GM12878 (cell line): Measurements from ENCODE around the gene DACT3. TPM values are rescaled to one million over a fixed set of nuclear protein-coding genes. Genes with fewer than 3 reads are reported as not detected.

ENCODE experiments used
- ATAC-seq: fragments of 200-7000 bp; cut with Tn5 transposase; 3 replicates; pipeline ENCODE4 v1.9.1; 2020; ENCODE audit warnings: mild to moderate bottlenecking, moderate library complexity
- Bru-seq: library from RNA; stranded (reverse); fragments of 400-500 nt; gene quantifications from one replicate; lab custom pipeline; 2021; lab: Mats Ljungman, UMichigan
- BruChase-seq, 2 experiments: library from RNA; stranded (reverse); fragments of 400-500 nt; gene quantifications; one replicate each; lab custom pipeline; 2021; lab: Mats Ljungman, UMichigan
- BruUV-seq: library from RNA; stranded (reverse); fragments of 400-500 nt; replicated peaks from 2 replicates; lab custom pipeline; 2021; lab: Mats Ljungman, UMichigan
- CTCF ChIA-PET: fragments of 300-600 bp; sonication (Branson Sonifier 250); formaldehyde crosslinking; extraction: SDS; loops from one replicate; lab custom pipeline; 2021; ENCODE audit warnings: inconsistent platforms; lab: Yijun Ruan, JAX
- POLR2A ChIA-PET: fragments of 350-600 bp; formaldehyde crosslinking; extraction: SDS; loops from one replicate; lab custom pipeline; 2021; ENCODE audit warnings: inconsistent platforms; lab: Charles Lee
- RAD21 ChIA-PET: fragments of 300-600 bp; sonication (Branson Sonifier 250); formaldehyde crosslinking; loops from one replicate; lab custom pipeline; 2023; ENCODE audit warnings: antibody characterized with exemption; ENCODE audit not compliant: unreplicated experiment; lab: Charles Lee
- SMC1A ChIA-PET: fragments of 300-600 bp; sonication (Branson Sonifier 250); formaldehyde crosslinking; loops from one replicate; lab custom pipeline; 2023; ENCODE audit not compliant: unreplicated experiment, uncharacterized antibody; lab: Charles Lee
- DNase-seq: peaks from one replicate; pipeline ENCODE4 v3.0.0-alpha.2; 2011; ENCODE audit warnings: low read depth, low spot score
- FAIRE-seq: peaks from 3 replicates; lab custom pipeline; 2011; peaks lifted over from hg19 to GRCh38; lab: Jason Lieb, UNC
- H2AFZ ChIP-seq: 2 replicates; pipeline ENCODE4 v1.6.0; 2011; ENCODE audit warnings: low read depth, low read length, control low read depth; ENCODE audit not compliant: control insufficient read depth
- H3K27ac ChIP-seq: 2 replicates; pipeline ENCODE4 v1.5.1; 2011; ENCODE audit warnings: control low read depth; ENCODE audit not compliant: control insufficient read depth, insufficient read depth
- H3K27me3 ChIP-seq, 2 experiments: replicated peaks in 1 of 2; 2 replicates each; pipeline versions ENCODE4 v1.6.0 to v1.6.1; 2011; ENCODE audit warnings: low read length in 1 of 2; ENCODE audit not compliant: control insufficient read depth in 2 of 2, insufficient read depth in 2 of 2
- H3K36me3 ChIP-seq, 2 experiments: 2 replicates each; pipeline ENCODE4 v1.5.1; 2011; ENCODE audit warnings: low read length in 1 of 2; ENCODE audit not compliant: control insufficient read depth in 2 of 2, insufficient read depth in 2 of 2
- H3K4me1 ChIP-seq: 2 replicates; pipeline ENCODE4 v1.6.1; 2011; ENCODE audit warnings: mild to moderate bottlenecking, low read length, moderate library complexity, mixed read lengths; ENCODE audit not compliant: control insufficient read depth, insufficient read depth
- H3K4me2 ChIP-seq: 2 replicates; pipeline ENCODE4 v1.6.0; 2011; ENCODE audit warnings: control low read depth; ENCODE audit not compliant: control insufficient read depth, insufficient read depth
- H3K4me3 ChIP-seq: fragments of 200-600 bp; sonication (generic); 2 replicates; pipeline ENCODE4 v1.5.1; 2016
- H3K79me2 ChIP-seq: 2 replicates; pipeline ENCODE4 v1.6.0; 2011; ENCODE audit warnings: low read length; ENCODE audit not compliant: control insufficient read depth, insufficient read depth
- H3K9ac ChIP-seq: 2 replicates; pipeline ENCODE4 v1.8.0; 2011; ENCODE audit warnings: low read length, control low read depth, mixed read lengths; ENCODE audit not compliant: control insufficient read depth, insufficient read depth
- H3K9me3 ChIP-seq: replicated peaks from 3 replicates; pipeline ENCODE4 v1.5.1; 2011; ENCODE audit warnings: mild to moderate bottlenecking, low read length; ENCODE audit not compliant: control insufficient read depth, insufficient read depth
- H4K20me1 ChIP-seq: 2 replicates; pipeline ENCODE4 v1.6.0; 2011; ENCODE audit not compliant: control insufficient read depth, insufficient read depth
- MEF2A ChIP-seq: IDR thresholded peaks from 2 replicates; pipeline ENCODE4 v1.6.1; 2011; ENCODE audit warnings: low read depth, mild to moderate bottlenecking, low read length, moderate library complexity; ENCODE audit not compliant: insufficient read depth
- NBN ChIP-seq: fragments of 450-650 bp; IDR thresholded peaks from 2 replicates; pipeline ENCODE4 v1.6.1; 2016
- NFYA ChIP-seq: IDR thresholded peaks from 2 replicates; pipeline ENCODE4 v1.6.1; 2011; ENCODE audit warnings: low read depth, mild to moderate bottlenecking, low read length, improper control_type of control experiment, borderline replicate concordance
- NFYB ChIP-seq: IDR thresholded peaks from 2 replicates; pipeline ENCODE4 v1.6.1; 2011; ENCODE audit warnings: low read depth, mild to moderate bottlenecking, low read length, improper control_type of control experiment, moderate library complexity; ENCODE audit not compliant: insufficient read depth
- POU2F2 ChIP-seq: IDR thresholded peaks from 3 replicates; pipeline ENCODE4 v1.6.1; 2011; ENCODE audit warnings: low read depth, mild to moderate bottlenecking, low read length, borderline replicate concordance
- SREBF2 ChIP-seq: IDR thresholded peaks from 2 replicates; pipeline ENCODE4 v1.6.1; 2012; ENCODE audit warnings: mild to moderate bottlenecking, low read length
- TCF12 ChIP-seq: IDR thresholded peaks from 2 replicates; pipeline ENCODE4 v1.6.1; 2011; ENCODE audit warnings: low read depth, mild to moderate bottlenecking, low read length
- WRNIP1 ChIP-seq: IDR thresholded peaks from 2 replicates; pipeline ENCODE4 v1.6.1; 2011; ENCODE audit warnings: low read depth, low read length, improper control_type of control experiment, borderline replicate concordance
- ZZZ3 ChIP-seq: IDR thresholded peaks from 2 replicates; pipeline ENCODE4 v1.6.1; 2011; ENCODE audit warnings: low read depth; ENCODE audit not compliant: control insufficient read depth, insufficient read length
- WGBS: methylation state at CpG from one replicate; pipeline ENCODE4 v1.1.6; 2016; ENCODE audit warnings: low lambda C conversion rate; ENCODE audit not compliant: insufficient replicate concordance, insufficient coverage; ENCODE audit errors: missing lambda C conversion rate; 5-methylcytosine and 5-hydroxymethylcytosine counted together
- in situ Hi-C: fragments of 300-500 bp; cut with MboI; formaldehyde crosslinking; loops from 9 replicates; pipeline ENCODE4 v1.14.3; 2018; ENCODE audit warnings: mixed read lengths
- intact Hi-C: fragments of 100-400 bp; cut with micrococcal nuclease; formaldehyde crosslinking; loops from one replicate; pipeline ENCODE4 v1.14.2; 2022; ENCODE audit not compliant: unreplicated experiment
- long read RNA-seq, 2 experiments: library from polyadenylated mRNA; unstranded; transcript quantifications; one replicate each; pipeline ENCODE4 v2.0.0, GENCODE V29; 2019 to 2020
- polyA minus RNA-seq, 3 experiments: library from RNA; depleted of rRNA, polyadenylated mRNA; stranded (reverse); fragments of >200 nt; gene quantifications; 2 replicates each; pipeline ENCODE4 v1.2.3, GENCODE V29; 2011
- polyA plus RNA-seq, 11 experiments: library from polyadenylated mRNA; depleted of rRNA in 4 of 11; unstranded in 6 of 11; stranded (reverse) in 5 of 11; fragments of >200 nt; fragmentation: Nextera tagmentation in 4 of 11; fragmentation: Illumina TruSeq in 1 of 11; extraction: Ambion mirVana in 4 of 11; extraction: Trizol in 1 of 11; gene quantifications; 1 replicate in 1 of 11; 2 replicates in 10 of 11; pipeline versions ENCODE4 v1.2.1 to v1.2.3, GENCODE V29; 2011 to 2016; ENCODE audit warnings: inconsistent platforms in 2 of 11, missing spikeins in 2 of 11, low read depth in 1 of 11
- total RNA-seq, 4 experiments: library from RNA; depleted of rRNA in 3 of 4; stranded (reverse); fragments of >200 nt in 3 of 4; fragmentation: Illumina TruSeq in 1 of 4; extraction: Trizol in 1 of 4; gene quantifications; 2 replicates each; pipeline versions ENCODE4 v1.2.1 to v1.2.3, GENCODE V29; 2013 to 2021
- TF ChIP-seq, protein P1 (sequence below), 3 experiments: IDR thresholded peaks in 2 of 3; conservative IDR thresholded peaks in 1 of 3; 2 replicates each; pipeline ENCODE4 v1.5.1; 2011; ENCODE audit warnings: low read depth in 3 of 3, low read length in 3 of 3, mild to moderate bottlenecking in 3 of 3, control low read depth in 2 of 3, moderate library complexity in 2 of 3, inconsistent platforms in 1 of 3, mixed read lengths in 1 of 3; ENCODE audit not compliant: control insufficient read depth in 2 of 3, insufficient read depth in 1 of 3; ENCODE audit errors: extremely low read depth in 1 of 3

Gene DACT3, protein sequence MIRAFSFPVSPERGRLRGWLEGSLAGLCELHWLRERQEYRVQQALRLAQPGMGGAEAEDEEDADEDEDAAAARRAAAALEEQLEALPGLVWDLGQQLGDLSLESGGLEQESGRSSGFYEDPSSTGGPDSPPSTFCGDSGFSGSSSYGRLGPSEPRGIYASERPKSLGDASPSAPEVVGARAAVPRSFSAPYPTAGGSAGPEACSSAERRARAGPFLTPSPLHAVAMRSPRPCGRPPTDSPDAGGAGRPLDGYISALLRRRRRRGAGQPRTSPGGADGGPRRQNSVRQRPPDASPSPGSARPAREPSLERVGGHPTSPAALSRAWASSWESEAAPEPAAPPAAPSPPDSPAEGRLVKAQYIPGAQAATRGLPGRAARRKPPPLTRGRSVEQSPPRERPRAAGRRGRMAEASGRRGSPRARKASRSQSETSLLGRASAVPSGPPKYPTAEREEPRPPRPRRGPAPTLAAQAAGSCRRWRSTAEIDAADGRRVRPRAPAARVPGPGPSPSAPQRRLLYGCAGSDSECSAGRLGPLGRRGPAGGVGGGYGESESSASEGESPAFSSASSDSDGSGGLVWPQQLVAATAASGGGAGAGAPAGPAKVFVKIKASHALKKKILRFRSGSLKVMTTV
- total RNA-seq (2013; cell fraction: nucleolus; rRNA removed), result 5.6 and 5.9 TPM in 2 replicates
- total RNA-seq (2014; rRNA removed) (0.27 and 0.62 TPM in 2 replicates), total RNA-seq (2014; rRNA removed; fragmentation: Illumina TruSeq; extraction: Trizol) (0.23 and 0.27 TPM in 2 replicates), total RNA-seq (2021) (0.64 and 0.74 TPM in 2 replicates), polyA plus RNA-seq (2011; rRNA removed) (2.4 and 2.5 TPM in 2 replicates), polyA plus RNA-seq (2014; fragmentation: Illumina TruSeq; extraction: Trizol) (0.35 and 0.76 TPM in 2 replicates), polyA plus RNA-seq (2014; fragmentation: Nextera tagmentation; extraction: Ambion mirVana) (under 1 TPM; 0.11 to 0.16 TPM), polyA plus RNA-seq (2014; rRNA removed) (0.46 and 0.47 TPM in 2 replicates), polyA plus RNA-seq (2016; fragmentation: Nextera tagmentation; extraction: Ambion mirVana) (under 1 TPM in 1 of 2 experiments, not detected in 1; 0.05 TPM), polyA minus RNA-seq (2011; rRNA and poly(A)+ RNA removed) (0.95 and 2.6 TPM in 2 replicates), Bru-seq, nascent RNA (percentile 42 among the genes with signal in this experiment), BruChase-seq, experiment 1, labeled RNA remaining after a 6-hour chase (percentile 38 among the genes with signal in this experiment), BruChase-seq, experiment 2, labeled RNA remaining after a 2-hour chase (percentile 36 among the genes with signal in this experiment)
- 0.80 TPM for polyA plus RNA-seq (2011; ENCODE audit: low read depth)
- polyA plus RNA-seq (2011; cell fraction: cytosol; rRNA removed), result 1.9 and 2.3 TPM in 2 replicates
- polyA plus RNA-seq (2011; cell fraction: nucleus; rRNA removed), result 2.0 and 2.3 TPM in 2 replicates
- 1.5 and 1.7 TPM in 2 replicates for polyA plus RNA-seq (2012)
- polyA minus RNA-seq (2011; cell fraction: cytosol; rRNA and poly(A)+ RNA removed), result 1.1 and 1.6 TPM in 2 replicates
- polyA minus RNA-seq (2011; cell fraction: nucleus; rRNA and poly(A)+ RNA removed), result 0.48 and 0.67 TPM in 2 replicates
- long read RNA-seq, experiment 1, result 0 reads
- long read RNA-seq, experiment 2, result 0 reads

DNA sequence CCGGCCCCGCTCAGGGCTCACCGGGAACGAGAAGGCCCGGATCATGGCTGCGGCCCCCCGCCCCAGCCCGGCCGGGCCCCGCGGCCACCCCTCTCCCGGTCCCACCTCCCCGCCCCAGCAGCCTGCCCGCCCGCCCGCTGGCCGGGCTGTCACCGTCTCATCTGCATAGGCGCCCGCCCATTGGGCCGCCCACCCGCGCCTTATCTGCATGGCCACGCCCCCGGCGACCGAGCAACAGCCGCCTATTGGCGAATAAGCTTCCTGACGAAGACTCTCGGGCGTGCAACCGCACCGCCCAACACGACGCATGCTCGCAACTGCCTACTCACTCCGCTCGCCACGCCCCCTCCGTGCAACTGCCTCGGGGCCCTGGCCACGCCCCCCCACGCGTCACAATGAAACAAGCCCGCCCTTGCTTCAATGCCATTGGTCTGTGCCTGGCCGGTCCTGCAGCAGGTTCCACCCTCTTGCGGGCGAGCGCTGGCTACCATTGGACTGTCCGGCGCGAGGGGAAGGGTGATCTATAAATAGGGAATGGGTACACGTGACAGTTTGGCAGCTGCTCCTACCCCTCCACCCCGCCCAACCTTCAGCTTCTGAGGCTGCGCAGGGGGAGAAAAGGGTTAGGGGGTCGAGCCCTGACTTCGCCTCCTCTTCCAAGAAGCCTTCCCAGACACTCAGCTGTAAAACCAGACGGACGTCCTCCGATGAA is at the start of gene DACT3:
DACT3 (minus strand) TSS at position 163 of the 712 bp plus-strand sequence; CDS start at position 45, 118 bp downstream.
- DNase-seq, result peak; percentile 99
- Histone ChIP-seq H3K4me1 (peaks cover 22% of the 10 kb centered on the region), H3K9me3 (no peaks in the 10 kb centered on the region), H2AFZ (peak within 1 kb of the TSS; percentile 69), H3K9ac (peak within 1 kb of the TSS; percentile 34; the same call in 1 of the 2 replicates), H3K79me2 (no peaks in the 10 kb centered on the region), H3K36me3 (no peaks in the 10 kb centered on the region), H3K27ac (no peak within 1 kb of the TSS; the same call in 1 of the 2 replicates), H4K20me1 (no peaks in the 10 kb centered on the region), H3K27me3 (peaks cover 3% of the 10 kb centered on the region in 2 experiments; a peak in 3 of 4 replicates), H3K4me3 (peak within 1 kb of the TSS; percentile 59), H3K4me2 (peak within 1 kb of the TSS; percentile 94)
- ChIA-PET RAD21 (interaction anchor here (0.6 to 4.4 kb wide), 25 partner anchors 9 to 1156 kb away, joined by 3 to 245 read pairs (median 6); partner anchors contain the start of genes CALM3, FKRP, PRKD2 and PTGIR), SMC1A (interaction anchor here (0.9 to 7.7 kb wide), 20 partner anchors 8 to 313 kb away, joined by 3 to 286 read pairs (median 6); partner anchors contain the start of genes CALM3, GNG8 and PTGIR), POLR2A (interaction anchor here (0.6 to 2.1 kb wide), 9 partner anchors 9 to 73 kb away, joined by 3 to 30 read pairs (median 6); partner anchors contain the start of gene PTGIR), CTCF (interaction anchor here (1.0 to 11.5 kb wide), 30 partner anchors 9 to 313 kb away, joined by 3 to 434 read pairs (median 8); partner anchors contain the start of gene CALM3)
- intact Hi-C loops (no loop called here), in situ Hi-C loops (loop anchor here (5.0 kb wide), 1 partner anchor 49 kb away; no protein-coding TSS in a partner anchor)
- 2% methylated on average over 41 of the region's 61 CpGs for WGBS
- peak; percentile 99 for FAIRE-seq
- peak; percentile 97 for ATAC-seq
- BruUV-seq, result no TSS peak
- TF ChIP-seq MEF2A, result peak; percentile 76
- no peak for TF ChIP-seq ZZZ3
- no peak for TF ChIP-seq NBN
- no peak for TF ChIP-seq NFYA
- TF ChIP-seq, protein P1, sequence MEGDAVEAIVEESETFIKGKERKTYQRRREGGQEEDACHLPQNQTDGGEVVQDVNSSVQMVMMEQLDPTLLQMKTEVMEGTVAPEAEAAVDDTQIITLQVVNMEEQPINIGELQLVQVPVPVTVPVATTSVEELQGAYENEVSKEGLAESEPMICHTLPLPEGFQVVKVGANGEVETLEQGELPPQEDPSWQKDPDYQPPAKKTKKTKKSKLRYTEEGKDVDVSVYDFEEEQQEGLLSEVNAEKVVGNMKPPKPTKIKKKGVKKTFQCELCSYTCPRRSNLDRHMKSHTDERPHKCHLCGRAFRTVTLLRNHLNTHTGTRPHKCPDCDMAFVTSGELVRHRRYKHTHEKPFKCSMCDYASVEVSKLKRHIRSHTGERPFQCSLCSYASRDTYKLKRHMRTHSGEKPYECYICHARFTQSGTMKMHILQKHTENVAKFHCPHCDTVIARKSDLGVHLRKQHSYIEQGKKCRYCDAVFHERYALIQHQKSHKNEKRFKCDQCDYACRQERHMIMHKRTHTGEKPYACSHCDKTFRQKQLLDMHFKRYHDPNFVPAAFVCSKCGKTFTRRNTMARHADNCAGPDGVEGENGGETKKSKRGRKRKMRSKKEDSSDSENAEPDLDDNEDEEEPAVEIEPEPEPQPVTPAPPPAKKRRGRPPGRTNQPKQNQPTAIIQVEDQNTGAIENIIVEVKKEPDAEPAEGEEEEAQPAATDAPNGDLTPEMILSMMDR (IDR thresholded peaks at IDR 0.05 in 2 of 3, conservative IDR thresholded peaks at IDR 0.05 in 1 of 3; ENCODE audit: control insufficient read depth in 2 of 3, extremely low read depth in 1 of 3, insufficient read depth in 1 of 3, low read depth in 3 of 3, low read length in 3 of 3), result no peak
- TF ChIP-seq NFYB, result peak; percentile 67; the same call in 1 of the 2 replicates
- TF ChIP-seq TCF12, result peak; percentile 41; the same call in 1 of the 2 replicates
- peak; percentile 36; the same call in 1 of the 3 replicates for TF ChIP-seq POU2F2
- TF ChIP-seq WRNIP1, result no peak
- 0 out of 2 replicates have a peak, but pooled peaks have one; percentile 8 for TF ChIP-seq SREBF2
